Cardiac muscle cell (in vitro differentiated cells and primary cell): Measurements from ENCODE around the gene GPT2. TPM values are rescaled to one million over a fixed set of nuclear protein-coding genes. Genes with fewer than 3 reads are reported as not detected.

Experiments
- DNase-seq, 2 donors: peaks; one replicate each; pipeline versions ENCODE4 v3.0.0 to v3.0.0-alpha.2; 2010 to 2017; ENCODE audit warnings: low read depth in 1 of 2, low spot score in 1 of 2
- H3K27ac ChIP-seq: fragments of 200-600 bp; sonication (generic); 2 replicates; pipeline ENCODE4 v1.5.1; 2016
- H3K27me3 ChIP-seq: fragments of 200-600 bp; sonication (generic); 2 replicates; pipeline ENCODE4 v1.6.0; 2016; ENCODE audit warnings: control low read depth
- H3K36me3 ChIP-seq: fragments of 200-600 bp; sonication (generic); 2 replicates; pipeline ENCODE4 v1.5.1; 2016; ENCODE audit warnings: control low read depth
- H3K4me1 ChIP-seq: fragments of 200-600 bp; sonication (generic); 2 replicates; pipeline ENCODE4 v1.8.1; 2017; ENCODE audit warnings: low read depth, mild to moderate bottlenecking, mixed run types
- H3K4me3 ChIP-seq: fragments of 200-600 bp; sonication (generic); 2 replicates; pipeline ENCODE4 v1.5.1; 2016; ENCODE audit warnings: mild to moderate bottlenecking
- H3K9me3 ChIP-seq: fragments of 200-600 bp; sonication (generic); 2 replicates; pipeline ENCODE4 v1.5.1; 2017; ENCODE audit warnings: low read depth, mild to moderate bottlenecking, control low read depth
- CTCF ChIP-seq: IDR thresholded peaks from 2 replicates; pipeline ENCODE4 v1.5.1; 2012; ENCODE audit warnings: low read depth, mild to moderate bottlenecking, low read length
- polyA plus RNA-seq: library from polyadenylated mRNA; unstranded; fragments of >200 nt; fragmentation: Nextera tagmentation; extraction: Ambion mirVana; gene quantifications from 2 replicates; pipeline ENCODE4 v1.2.1, GENCODE V29; 2016
- total RNA-seq: library from RNA; depleted of rRNA; stranded (reverse); fragments of >200 nt; gene quantifications from 2 replicates; pipeline ENCODE4 v1.2.3, GENCODE V29; 2016

The GPT2 gene
- total and polyA plus RNA-seq, 2 experiments from 2014 or later: 35.4 to 36.6 TPM

DNA sequence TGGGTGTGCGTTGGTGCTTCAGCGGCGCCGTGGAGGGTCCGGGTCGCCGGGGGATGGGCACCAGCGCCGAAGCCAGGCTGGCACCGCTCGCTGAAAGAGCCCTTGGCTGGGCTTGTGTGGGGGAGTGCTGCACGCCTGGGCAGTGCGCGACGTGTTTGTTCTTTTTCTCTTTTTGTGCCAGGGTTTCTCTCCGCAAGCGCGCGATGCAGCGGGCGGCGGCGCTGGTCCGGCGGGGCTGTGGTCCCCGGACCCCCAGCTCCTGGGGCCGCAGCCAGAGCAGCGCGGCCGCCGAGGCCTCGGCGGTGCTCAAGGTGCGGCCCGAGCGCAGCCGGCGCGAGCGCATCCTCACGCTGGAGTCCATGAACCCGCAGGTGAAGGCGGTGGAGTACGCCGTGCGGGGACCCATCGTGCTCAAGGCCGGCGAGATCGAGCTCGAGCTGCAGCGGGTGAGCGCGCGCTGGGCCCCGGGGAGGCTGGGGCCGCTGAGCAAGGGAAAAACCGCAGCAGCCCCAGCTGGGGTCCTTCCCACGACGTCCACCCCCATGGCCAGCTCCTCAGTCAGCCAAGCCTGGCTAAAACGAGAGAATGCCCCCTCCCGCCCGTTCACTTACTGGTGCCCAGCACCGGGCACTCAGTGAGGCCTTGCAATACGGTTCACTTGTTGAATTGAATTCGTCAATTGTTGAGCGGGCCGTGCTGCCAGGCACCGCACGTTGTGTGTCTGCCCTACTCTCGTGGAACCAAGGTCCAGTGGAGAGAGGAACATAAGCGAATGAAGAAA lies 541 bp downstream of the GPT2 start:
- peak; percentile 21 to 22 for DNase-seq
- TF ChIP-seq CTCF: no peak
- Histone ChIP-seq H3K4me1 (peaks cover 21% of the 10 kb centered on the region), H3K27ac (no peak overlapping the region), H3K36me3 (no peaks in the 10 kb centered on the region), H3K27me3 (no peaks in the 10 kb centered on the region), H3K9me3 (no peaks in the 10 kb centered on the region), H3K4me3 (peak overlapping the region; percentile 66)

DNA sequence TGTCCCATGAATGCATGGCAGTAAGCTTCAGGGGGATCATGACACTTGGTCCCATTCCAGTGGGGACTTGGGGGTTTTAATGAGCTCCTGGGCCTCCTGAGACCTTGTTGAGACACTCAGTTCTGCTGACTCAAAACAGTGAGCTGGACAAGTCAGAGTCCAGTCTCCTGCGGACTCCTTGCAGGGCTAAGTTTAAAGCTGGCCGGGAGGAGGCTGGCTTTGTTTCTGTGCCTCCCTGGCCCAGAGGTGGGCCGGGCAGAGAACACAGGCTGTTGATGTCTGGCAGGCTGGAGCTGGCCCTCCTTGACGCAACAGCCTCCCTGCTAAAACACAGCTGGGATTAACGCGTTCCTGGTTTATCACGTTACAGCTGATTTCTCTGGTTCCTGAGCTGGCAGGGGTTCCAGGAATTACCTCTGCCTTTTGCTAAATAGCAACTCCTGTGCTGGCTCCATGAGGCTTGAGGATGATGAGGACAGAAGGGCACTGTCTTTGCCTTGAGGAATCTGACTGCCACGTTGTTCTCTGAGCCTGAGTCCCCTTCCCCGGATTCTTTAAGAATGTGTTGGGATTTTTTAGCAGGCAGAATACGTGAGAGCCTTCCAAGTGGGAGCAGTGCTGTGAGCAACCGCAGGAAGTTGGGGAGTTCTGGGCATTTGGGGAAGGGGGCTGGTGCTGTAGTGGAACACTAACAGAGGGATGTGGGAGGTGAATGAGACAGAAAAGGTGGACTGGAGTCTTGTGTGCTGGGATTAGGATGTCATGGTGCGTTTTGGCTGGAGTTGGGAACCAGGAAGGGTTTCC lies 2.0 kb downstream of the GPT2 start:
- peak; percentile 23 to 86 for DNase-seq
- no peak overlapping the region for H3K4me3 ChIP-seq

GRCh38 chr16:46886764-46887523 lies 2.8 kb downstream of the GPT2 start:
- DNase-seq: no peak
- H3K27me3 ChIP-seq: no peaks in the 10 kb centered on the region
- no peak overlapping the region for H3K4me3 ChIP-seq
- H3K36me3 ChIP-seq: no peaks in the 10 kb centered on the region
- no peak for TF ChIP-seq CTCF
- no peaks in the 10 kb centered on the region for H3K9me3 ChIP-seq
- no peak overlapping the region for H3K27ac ChIP-seq
- H3K4me1 ChIP-seq: peaks cover 21% of the 10 kb centered on the region

More for the DNA sequence above, 2.0 kb downstream of the GPT2 start:
- Histone ChIP-seq H3K27ac (peak overlapping the region; percentile 16), H3K9me3 (no peaks in the 10 kb centered on the region), H3K27me3 (no peaks in the 10 kb centered on the region), H3K36me3 (no peaks in the 10 kb centered on the region), H3K4me1 (peaks cover 21% of the 10 kb centered on the region)
- no peak for TF ChIP-seq CTCF

DNA sequence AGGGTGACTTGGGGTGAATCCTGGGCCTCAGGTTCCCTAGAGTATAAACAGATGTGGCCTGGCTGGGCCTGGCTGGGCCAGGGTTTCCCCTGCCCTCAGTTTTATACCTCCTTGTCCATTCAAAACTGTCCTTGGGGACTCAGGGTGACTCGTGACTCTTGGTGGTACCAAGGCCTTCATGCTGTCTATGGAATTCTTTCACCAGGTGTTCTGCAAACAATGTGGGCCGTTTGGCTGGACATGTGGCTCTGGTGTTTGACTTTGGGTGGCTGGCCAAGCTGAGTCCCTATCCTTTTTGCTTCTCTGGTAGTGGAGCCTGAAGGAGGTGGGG lies 3.3 kb downstream of the GPT2 start:
- no peaks in the 10 kb centered on the region for H3K9me3 ChIP-seq
- no peaks in the 10 kb centered on the region for H3K36me3 ChIP-seq
- no peak for TF ChIP-seq CTCF
- H3K27ac ChIP-seq: no peak overlapping the region
- DNase-seq: no peak
- no peaks in the 10 kb centered on the region for H3K27me3 ChIP-seq
- no peak overlapping the region for H3K4me3 ChIP-seq
- peaks cover 21% of the 10 kb centered on the region for H3K4me1 ChIP-seq

GRCh38 chr16:46889245-46889941 lies 5.2 kb downstream of the GPT2 start:
- no peak for TF ChIP-seq CTCF
- Histone ChIP-seq H3K4me1 (peaks cover 15% of the 10 kb centered on the region), H3K27ac (no peak overlapping the region), H3K9me3 (no peaks in the 10 kb centered on the region), H3K27me3 (no peaks in the 10 kb centered on the region), H3K4me3 (no peak overlapping the region), H3K36me3 (no peaks in the 10 kb centered on the region)
- DNase-seq: no peak
